HepG2 (cell line): ENCODE data around the gene NT5DC1. TPM values are rescaled to one million over a fixed set of nuclear protein-coding genes. Genes with fewer than 3 reads are reported as not detected.

Experiments
- ARHGAP35 ChIP-seq: sonication (generic); formaldehyde crosslinking; IDR thresholded peaks from 2 replicates; pipeline ENCODE4 v1.9.0; 2022; ENCODE audit warnings: mild to moderate bottlenecking, inconsistent platforms, moderate library complexity, missing genetic modification reagents, borderline replicate concordance
- BRD4 ChIP-seq: sonication (generic); formaldehyde crosslinking; IDR thresholded peaks from 2 replicates; pipeline ENCODE4 v1.4.0; 2020; ENCODE audit warnings: missing genetic modification reagents
- CREB1 ChIP-seq, 2 experiments: fragments of 450-650 bp in 1 of 2; IDR thresholded peaks; 2 replicates each; pipeline ENCODE4 v1.6.1; 2016 to 2017; ENCODE audit warnings: control low read depth in 1 of 2, mild to moderate bottlenecking in 1 of 2, missing compliant biosample characterization in 1 of 2, missing genetic modification characterization in 1 of 2
- DNMT1 ChIP-seq: sonication (generic); formaldehyde crosslinking; IDR thresholded peaks from 2 replicates; pipeline ENCODE4 v1.5.1; 2020; ENCODE audit warnings: mild to moderate bottlenecking, missing genetic modification reagents
- EHMT2 ChIP-seq: fragments of 200-600 bp; sonication (generic); IDR thresholded peaks from 2 replicates; pipeline ENCODE4 v1.7.0; 2017; ENCODE audit warnings: antibody characterized with exemption, low read depth, low read length, borderline replicate concordance
- HMG20B ChIP-seq: conservative IDR thresholded peaks from 2 replicates; pipeline ENCODE4 v1.6.1; 2016; ENCODE audit warnings: missing genetic modification reagents, missing compliant biosample characterization
- MEIS1 ChIP-seq: sonication (generic); formaldehyde crosslinking; IDR thresholded peaks from 2 replicates; pipeline ENCODE4 v1.9.0; 2021; ENCODE audit warnings: mild to moderate bottlenecking, missing genetic modification reagents, moderate library complexity, borderline replicate concordance
- PITX1 ChIP-seq: sonication (generic); formaldehyde crosslinking; IDR thresholded peaks from 2 replicates; pipeline ENCODE4 v1.5.1; 2020; ENCODE audit warnings: mild to moderate bottlenecking, missing genetic modification reagents
- SMYD3 ChIP-seq: sonication (generic); formaldehyde crosslinking; IDR thresholded peaks from 2 replicates; pipeline ENCODE4 v1.8.1; 2023; ENCODE audit warnings: mild to moderate bottlenecking, missing genetic modification reagents
- SNAI1 ChIP-seq: sonication (generic); formaldehyde crosslinking; IDR thresholded peaks from 2 replicates; pipeline ENCODE4 v1.5.0; 2020; ENCODE audit warnings: mild to moderate bottlenecking, missing genetic modification reagents, borderline replicate concordance
- SSRP1 ChIP-seq: IDR thresholded peaks from 2 replicates; pipeline ENCODE4 v1.6.1; 2016; ENCODE audit warnings: control low read depth
- TCF12 ChIP-seq, 2 experiments: fragments of 450-650 bp in 1 of 2; sonication (generic) in 1 of 2; formaldehyde crosslinking in 1 of 2; IDR thresholded peaks; 2 replicates each; pipeline versions ENCODE4 v1.6.1 to v1.8.0; 2017 to 2022; ENCODE audit warnings: antibody characterized with exemption in 1 of 2, mild to moderate bottlenecking in 1 of 2, missing genetic modification reagents in 1 of 2, moderate library complexity in 1 of 2
- ZC3H13 ChIP-seq: sonication (generic); formaldehyde crosslinking; IDR thresholded peaks from 2 replicates; pipeline ENCODE4 v1.8.1; 2023; ENCODE audit warnings: mild to moderate bottlenecking, missing genetic modification reagents, moderate library complexity
- ZFP1 ChIP-seq: IDR thresholded peaks from 2 replicates; pipeline ENCODE4 v1.6.1; 2016
- ZNF12 ChIP-seq: sonication (generic); formaldehyde crosslinking; IDR thresholded peaks from 2 replicates; pipeline ENCODE4 v1.5.0; 2020; ENCODE audit warnings: missing genetic modification reagents
- ZNF17 ChIP-seq: sonication (generic); formaldehyde crosslinking; IDR thresholded peaks from 2 replicates; pipeline ENCODE4 v1.5.0; 2020; ENCODE audit warnings: mild to moderate bottlenecking, missing genetic modification reagents
- ZNF253 ChIP-seq: sonication (generic); formaldehyde crosslinking; IDR thresholded peaks from 2 replicates; pipeline ENCODE4 v1.8.0; 2022; ENCODE audit warnings: mild to moderate bottlenecking, missing genetic modification reagents, borderline replicate concordance
- polyA plus RNA-seq, 8 experiments: library from polyadenylated mRNA; depleted of rRNA in 3 of 8; stranded (reverse) in 7 of 8; unstranded in 1 of 8; fragments of >200 nt; fragmentation: Illumina TruSeq in 4 of 8; extraction: Trizol in 4 of 8; gene quantifications; 2 replicates each; pipeline versions ENCODE4 v1.2.1 to v1.2.3, GENCODE V29; 2011 to 2016; ENCODE audit warnings: low read depth in 4 of 8, missing spikeins in 1 of 8, mixed read lengths in 1 of 8; ENCODE audit not compliant: insufficient read depth in 1 of 8
- total RNA-seq, 5 experiments: library from RNA; depleted of rRNA; stranded (reverse); fragments of >200 nt; fragmentation: Illumina TruSeq; extraction: Trizol; gene quantifications; 2 replicates each; pipeline ENCODE4 v1.2.3, GENCODE V29; 2016; ENCODE audit warnings: low read depth in 1 of 5
- TF ChIP-seq, protein P1 (sequence below): sonication (generic); formaldehyde crosslinking; IDR thresholded peaks from 2 replicates; pipeline ENCODE4 v1.5.1; 2020; ENCODE audit warnings: missing genetic modification reagents, mild to moderate bottlenecking, borderline replicate concordance
- TF ChIP-seq, protein P2 (sequence below): IDR thresholded peaks from 2 replicates; pipeline ENCODE4 v1.6.1; 2012; ENCODE audit warnings: inconsistent platforms
- TF ChIP-seq, protein P3 (sequence below): sonication (generic); formaldehyde crosslinking; IDR thresholded peaks from 2 replicates; pipeline ENCODE4; 2020; ENCODE audit warnings: missing genetic modification reagents, mild to moderate bottlenecking, borderline replicate concordance
- TF ChIP-seq, protein P4 (sequence below): sonication (generic); formaldehyde crosslinking; IDR thresholded peaks from 2 replicates; pipeline ENCODE4 v1.5.1; 2020; ENCODE audit warnings: mild to moderate bottlenecking, missing genetic modification reagents, moderate library complexity

NT5DC1 gene
- total and polyA plus RNA-seq, 2 of the 13 experiments (the other 11 are each of a cell fraction or from before 2014, with no cell fraction given): 27.0 to 56.1 TPM

DNA sequence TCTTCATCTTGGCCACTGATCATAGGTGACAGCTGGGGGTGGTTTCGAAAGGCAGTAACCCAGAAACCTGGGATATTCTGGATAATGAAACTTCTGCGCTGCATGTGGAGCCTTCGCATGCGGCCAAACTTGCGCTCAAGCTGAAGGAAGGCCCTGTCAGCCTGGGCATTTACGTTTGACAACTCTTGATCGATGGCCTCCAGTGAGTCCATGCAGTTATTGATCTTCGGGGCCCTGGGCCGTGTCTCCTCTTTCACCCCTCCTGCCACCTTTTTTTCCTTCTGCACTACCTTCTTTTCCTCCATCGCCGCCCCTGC lies 152.5 kb downstream of the NT5DC1 start (continued):
- TF ChIP-seq, protein P1, sequence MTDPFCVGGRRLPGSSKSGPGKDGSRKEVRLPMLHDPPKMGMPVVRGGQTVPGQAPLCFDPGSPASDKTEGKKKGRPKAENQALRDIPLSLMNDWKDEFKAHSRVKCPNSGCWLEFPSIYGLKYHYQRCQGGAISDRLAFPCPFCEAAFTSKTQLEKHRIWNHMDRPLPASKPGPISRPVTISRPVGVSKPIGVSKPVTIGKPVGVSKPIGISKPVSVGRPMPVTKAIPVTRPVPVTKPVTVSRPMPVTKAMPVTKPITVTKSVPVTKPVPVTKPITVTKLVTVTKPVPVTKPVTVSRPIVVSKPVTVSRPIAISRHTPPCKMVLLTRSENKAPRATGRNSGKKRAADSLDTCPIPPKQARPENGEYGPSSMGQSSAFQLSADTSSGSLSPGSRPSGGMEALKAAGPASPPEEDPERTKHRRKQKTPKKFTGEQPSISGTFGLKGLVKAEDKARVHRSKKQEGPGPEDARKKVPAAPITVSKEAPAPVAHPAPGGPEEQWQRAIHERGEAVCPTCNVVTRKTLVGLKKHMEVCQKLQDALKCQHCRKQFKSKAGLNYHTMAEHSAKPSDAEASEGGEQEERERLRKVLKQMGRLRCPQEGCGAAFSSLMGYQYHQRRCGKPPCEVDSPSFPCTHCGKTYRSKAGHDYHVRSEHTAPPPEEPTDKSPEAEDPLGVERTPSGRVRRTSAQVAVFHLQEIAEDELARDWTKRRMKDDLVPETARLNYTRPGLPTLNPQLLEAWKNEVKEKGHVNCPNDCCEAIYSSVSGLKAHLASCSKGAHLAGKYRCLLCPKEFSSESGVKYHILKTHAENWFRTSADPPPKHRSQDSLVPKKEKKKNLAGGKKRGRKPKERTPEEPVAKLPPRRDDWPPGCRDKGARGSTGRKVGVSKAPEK (CRISPR knock-in tag): no peak
- TF ChIP-seq HMG20B (CRISPR knock-in tag): 0 out of 2 replicates have a peak, but pooled peaks have one; percentile 20
- TF ChIP-seq ZFP1 (CRISPR knock-in tag): no peak
- TF ChIP-seq SNAI1 (CRISPR knock-in tag): no peak
- TF ChIP-seq EHMT2: no peak
- TF ChIP-seq MEIS1 (CRISPR knock-in tag): peak; percentile 26; the same call in 1 of the 2 replicates
- no peak for TF ChIP-seq CREB1 (IDR thresholded peaks at IDR 0.05)
- TF ChIP-seq CREB1 (CRISPR knock-in tag; IDR thresholded peaks at IDR 0.05): 0 out of 2 replicates have a peak, but pooled peaks have one; percentile 77
- TF ChIP-seq DNMT1: no peak
- TF ChIP-seq, protein P2, sequence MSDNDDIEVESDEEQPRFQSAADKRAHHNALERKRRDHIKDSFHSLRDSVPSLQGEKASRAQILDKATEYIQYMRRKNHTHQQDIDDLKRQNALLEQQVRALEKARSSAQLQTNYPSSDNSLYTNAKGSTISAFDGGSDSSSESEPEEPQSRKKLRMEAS: no peak; the same call in 1 of the 2 replicates
- no peak for TF ChIP-seq ZNF12 (CRISPR knock-in tag)
- TF ChIP-seq TCF12 (IDR thresholded peaks at IDR 0.05): no peak
- 0 out of 2 replicates have a peak, but pooled peaks have one; percentile 50 for TF ChIP-seq TCF12 (CRISPR knock-in tag; IDR thresholded peaks at IDR 0.05)
- TF ChIP-seq SSRP1: no peak
- TF ChIP-seq, protein P3, sequence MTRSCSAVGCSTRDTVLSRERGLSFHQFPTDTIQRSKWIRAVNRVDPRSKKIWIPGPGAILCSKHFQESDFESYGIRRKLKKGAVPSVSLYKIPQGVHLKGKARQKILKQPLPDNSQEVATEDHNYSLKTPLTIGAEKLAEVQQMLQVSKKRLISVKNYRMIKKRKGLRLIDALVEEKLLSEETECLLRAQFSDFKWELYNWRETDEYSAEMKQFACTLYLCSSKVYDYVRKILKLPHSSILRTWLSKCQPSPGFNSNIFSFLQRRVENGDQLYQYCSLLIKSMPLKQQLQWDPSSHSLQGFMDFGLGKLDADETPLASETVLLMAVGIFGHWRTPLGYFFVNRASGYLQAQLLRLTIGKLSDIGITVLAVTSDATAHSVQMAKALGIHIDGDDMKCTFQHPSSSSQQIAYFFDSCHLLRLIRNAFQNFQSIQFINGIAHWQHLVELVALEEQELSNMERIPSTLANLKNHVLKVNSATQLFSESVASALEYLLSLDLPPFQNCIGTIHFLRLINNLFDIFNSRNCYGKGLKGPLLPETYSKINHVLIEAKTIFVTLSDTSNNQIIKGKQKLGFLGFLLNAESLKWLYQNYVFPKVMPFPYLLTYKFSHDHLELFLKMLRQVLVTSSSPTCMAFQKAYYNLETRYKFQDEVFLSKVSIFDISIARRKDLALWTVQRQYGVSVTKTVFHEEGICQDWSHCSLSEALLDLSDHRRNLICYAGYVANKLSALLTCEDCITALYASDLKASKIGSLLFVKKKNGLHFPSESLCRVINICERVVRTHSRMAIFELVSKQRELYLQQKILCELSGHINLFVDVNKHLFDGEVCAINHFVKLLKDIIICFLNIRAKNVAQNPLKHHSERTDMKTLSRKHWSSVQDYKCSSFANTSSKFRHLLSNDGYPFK (CRISPR knock-in tag): no peak
- TF ChIP-seq BRD4 (CRISPR knock-in tag): no peak
- TF ChIP-seq PITX1 (CRISPR knock-in tag): no peak
- TF ChIP-seq ZNF253 (CRISPR knock-in tag): peak; percentile 24; the same call in 1 of the 2 replicates
- 0 out of 2 replicates have a peak, but pooled peaks have one; percentile 40 for TF ChIP-seq ZNF17 (CRISPR knock-in tag)
- TF ChIP-seq SMYD3 (CRISPR knock-in tag): no peak
- no peak for TF ChIP-seq ZC3H13 (CRISPR knock-in tag)
- TF ChIP-seq, protein P4, sequence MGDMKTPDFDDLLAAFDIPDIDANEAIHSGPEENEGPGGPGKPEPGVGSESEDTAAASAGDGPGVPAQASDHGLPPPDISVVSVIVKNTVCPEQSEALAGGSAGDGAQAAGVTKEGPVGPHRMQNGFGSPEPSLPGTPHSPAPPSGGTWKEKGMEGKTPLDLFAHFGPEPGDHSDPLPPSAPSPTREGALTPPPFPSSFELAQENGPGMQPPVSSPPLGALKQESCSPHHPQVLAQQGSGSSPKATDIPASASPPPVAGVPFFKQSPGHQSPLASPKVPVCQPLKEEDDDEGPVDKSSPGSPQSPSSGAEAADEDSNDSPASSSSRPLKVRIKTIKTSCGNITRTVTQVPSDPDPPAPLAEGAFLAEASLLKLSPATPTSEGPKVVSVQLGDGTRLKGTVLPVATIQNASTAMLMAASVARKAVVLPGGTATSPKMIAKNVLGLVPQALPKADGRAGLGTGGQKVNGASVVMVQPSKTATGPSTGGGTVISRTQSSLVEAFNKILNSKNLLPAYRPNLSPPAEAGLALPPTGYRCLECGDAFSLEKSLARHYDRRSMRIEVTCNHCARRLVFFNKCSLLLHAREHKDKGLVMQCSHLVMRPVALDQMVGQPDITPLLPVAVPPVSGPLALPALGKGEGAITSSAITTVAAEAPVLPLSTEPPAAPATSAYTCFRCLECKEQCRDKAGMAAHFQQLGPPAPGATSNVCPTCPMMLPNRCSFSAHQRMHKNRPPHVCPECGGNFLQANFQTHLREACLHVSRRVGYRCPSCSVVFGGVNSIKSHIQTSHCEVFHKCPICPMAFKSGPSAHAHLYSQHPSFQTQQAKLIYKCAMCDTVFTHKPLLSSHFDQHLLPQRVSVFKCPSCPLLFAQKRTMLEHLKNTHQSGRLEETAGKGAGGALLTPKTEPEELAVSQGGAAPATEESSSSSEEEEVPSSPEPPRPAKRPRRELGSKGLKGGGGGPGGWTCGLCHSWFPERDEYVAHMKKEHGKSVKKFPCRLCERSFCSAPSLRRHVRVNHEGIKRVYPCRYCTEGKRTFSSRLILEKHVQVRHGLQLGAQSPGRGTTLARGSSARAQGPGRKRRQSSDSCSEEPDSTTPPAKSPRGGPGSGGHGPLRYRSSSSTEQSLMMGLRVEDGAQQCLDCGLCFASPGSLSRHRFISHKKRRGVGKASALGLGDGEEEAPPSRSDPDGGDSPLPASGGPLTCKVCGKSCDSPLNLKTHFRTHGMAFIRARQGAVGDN (CRISPR knock-in tag): no peak
- no peak for TF ChIP-seq ARHGAP35 (CRISPR knock-in tag)
